PC-3 (cell line): ENCODE data around the gene KCNJ5. TPM values are rescaled to one million over a fixed set of nuclear protein-coding genes. Genes with fewer than 3 reads are reported as not detected.

Source experiments
- ATAC-seq: fragments of 200-7000 bp; cut with Tn5 transposase; 2 replicates; pipeline ENCODE4 v1.9.1; 2020; ENCODE audit warnings: mild to moderate bottlenecking, moderate library complexity
- BruUV-seq: library from RNA; stranded (reverse); fragments of 400-500 nt; replicated peaks from 2 replicates; lab custom pipeline; 2021; lab: Mats Ljungman, UMichigan
- CTCF ChIA-PET: fragments of 300-600 bp; sonication (Branson Sonifier 250); formaldehyde crosslinking; loops from one replicate; lab custom pipeline; 2022; ENCODE audit warnings: antibody characterized with exemption; lab: Charles Lee
- POLR2A ChIA-PET: fragments of 300-600 bp; sonication (Branson Sonifier 250); formaldehyde crosslinking; loops from one replicate; lab custom pipeline; 2022; ENCODE audit warnings: antibody characterized with exemption; ENCODE audit not compliant: unreplicated experiment; lab: Charles Lee
- DNase-seq: peaks from one replicate; pipeline ENCODE4 v3.0.0-alpha.2; 2015
- H2AFZ ChIP-seq: fragments of 300-600 bp; sonication (generic); 2 replicates; pipeline ENCODE4 v1.6.0; 2016; ENCODE audit warnings: antibody characterized with exemption, low read length
- H3F3A ChIP-seq: fragments of 300-600 bp; sonication (generic); one replicate; pipeline ENCODE4 v1.6.0; 2017; ENCODE audit warnings: antibody characterized with exemption, low read length, control low read depth, mild to moderate bottlenecking; ENCODE audit not compliant: unreplicated experiment
- H3K27ac ChIP-seq: fragments of 300-600 bp; sonication (generic); 2 replicates; pipeline ENCODE4 v1.5.1; 2016; ENCODE audit warnings: mild to moderate bottlenecking, low read length
- H3K27me3 ChIP-seq: fragments of 300-600 bp; sonication (generic); 2 replicates; pipeline ENCODE4 v1.6.1; 2016; ENCODE audit warnings: low read length, mixed read lengths
- H3K36me3 ChIP-seq: fragments of 300-600 bp; sonication (generic); 2 replicates; pipeline ENCODE4 v1.6.1; 2016; ENCODE audit warnings: low read depth, mixed run types, low read length, mixed read lengths
- H3K4me1 ChIP-seq: fragments of 300-600 bp; sonication (generic); 2 replicates; pipeline ENCODE4 v1.5.1; 2016; ENCODE audit warnings: low read length; ENCODE audit not compliant: insufficient read depth
- H3K4me2 ChIP-seq: fragments of 300-600 bp; sonication (generic); 2 replicates; pipeline ENCODE4 v1.6.0; 2016; ENCODE audit warnings: low read length
- H3K4me3 ChIP-seq: fragments of 300-600 bp; sonication (generic); 2 replicates; pipeline ENCODE4 v1.5.1; 2016; ENCODE audit warnings: mild to moderate bottlenecking, low read length, mixed read lengths
- H3K79me2 ChIP-seq: fragments of 300-600 bp; sonication (generic); 2 replicates; pipeline ENCODE4 v1.6.1; 2017; ENCODE audit warnings: low read length, mixed read lengths
- H3K9ac ChIP-seq: fragments of 300-600 bp; sonication (generic); 2 replicates; pipeline ENCODE4 v1.6.0; 2016; ENCODE audit warnings: mild to moderate bottlenecking, low read length
- H3K9me2 ChIP-seq: fragments of 300-600 bp; sonication (generic); replicated peaks from 2 replicates; pipeline ENCODE4 v1.6.1; 2016; ENCODE audit warnings: mixed run types, low read length, mixed read lengths
- H3K9me3 ChIP-seq: fragments of 300-600 bp; sonication (generic); 2 replicates; pipeline ENCODE4 v1.6.1; 2016; ENCODE audit warnings: low read length, mixed read lengths
- H4K20me1 ChIP-seq: fragments of 300-600 bp; sonication (generic); 2 replicates; pipeline ENCODE4 v1.6.1; 2016; ENCODE audit warnings: low read length, mixed read lengths
- EZH2 ChIP-seq: fragments of 300-600 bp; sonication (generic); IDR thresholded peaks from one replicate; pipeline ENCODE4 v1.6.1; 2017; ENCODE audit warnings: antibody characterized with exemption, mild to moderate bottlenecking, low read length; ENCODE audit not compliant: unreplicated experiment
- EZH2phosphoT487 ChIP-seq: fragments of 300-600 bp; sonication (generic); IDR thresholded peaks from 2 replicates; pipeline ENCODE4 v1.6.1; 2018; ENCODE audit warnings: mild to moderate bottlenecking, antibody characterized with exemption, low read length, borderline replicate concordance
- intact Hi-C: fragments of 100-400 bp; cut with micrococcal nuclease; formaldehyde crosslinking; loops from 2 replicates; pipeline ENCODE4 v1.9.0; 2023
- total RNA-seq: library from RNA; depleted of rRNA; stranded (reverse); fragments of >200 nt; gene quantifications from 2 replicates; pipeline ENCODE4 v1.2.3, GENCODE V29; 2014
- TF ChIP-seq, protein P1 (sequence below): fragments of 300-600 bp; sonication (generic); conservative IDR thresholded peaks from 2 replicates; pipeline ENCODE4 v1.5.1; 2017; ENCODE audit warnings: antibody characterized with exemption, low read depth, mild to moderate bottlenecking, low read length

KCNJ5 gene
- total RNA-seq, 1 experiment from 2014 or later: not detected

- no TSS peak for BruUV-seq
- peak overlapping the region; percentile 45; the same call in 1 of the 2 replicates for H3K4me3 ChIP-seq
- peak; percentile 93 for DNase-seq
- H2AFZ ChIP-seq: 0 out of 2 replicates have a peak overlapping the region, but pooled peaks have one; percentile 21
- H3K36me3 ChIP-seq: no peaks in the 10 kb centered on the region
- no peaks in the 10 kb centered on the region for H3K9me2 ChIP-seq
- H3K9ac ChIP-seq: no peak overlapping the region
- TF ChIP-seq EZH2: no peak
- no peak for TF ChIP-seq EZH2phosphoT487
- TF ChIP-seq, protein P1, sequence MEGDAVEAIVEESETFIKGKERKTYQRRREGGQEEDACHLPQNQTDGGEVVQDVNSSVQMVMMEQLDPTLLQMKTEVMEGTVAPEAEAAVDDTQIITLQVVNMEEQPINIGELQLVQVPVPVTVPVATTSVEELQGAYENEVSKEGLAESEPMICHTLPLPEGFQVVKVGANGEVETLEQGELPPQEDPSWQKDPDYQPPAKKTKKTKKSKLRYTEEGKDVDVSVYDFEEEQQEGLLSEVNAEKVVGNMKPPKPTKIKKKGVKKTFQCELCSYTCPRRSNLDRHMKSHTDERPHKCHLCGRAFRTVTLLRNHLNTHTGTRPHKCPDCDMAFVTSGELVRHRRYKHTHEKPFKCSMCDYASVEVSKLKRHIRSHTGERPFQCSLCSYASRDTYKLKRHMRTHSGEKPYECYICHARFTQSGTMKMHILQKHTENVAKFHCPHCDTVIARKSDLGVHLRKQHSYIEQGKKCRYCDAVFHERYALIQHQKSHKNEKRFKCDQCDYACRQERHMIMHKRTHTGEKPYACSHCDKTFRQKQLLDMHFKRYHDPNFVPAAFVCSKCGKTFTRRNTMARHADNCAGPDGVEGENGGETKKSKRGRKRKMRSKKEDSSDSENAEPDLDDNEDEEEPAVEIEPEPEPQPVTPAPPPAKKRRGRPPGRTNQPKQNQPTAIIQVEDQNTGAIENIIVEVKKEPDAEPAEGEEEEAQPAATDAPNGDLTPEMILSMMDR: peak; percentile 91
- H3K27me3 ChIP-seq: peaks cover 15% of the 10 kb centered on the region; the same call in 1 of the 2 replicates
- ChIA-PET CTCF (interaction anchor here (0.6 to 3.3 kb wide), 3 partner anchors 17 to 72 kb away, joined by 3 to 41 read pairs (median 6); no protein-coding TSS in a partner anchor), POLR2A (interaction anchor here (0.6 kb wide), 1 partner anchor 73 kb away, joined by 3 read pairs; no protein-coding TSS in a partner anchor)
- no peaks in the 10 kb centered on the region for H4K20me1 ChIP-seq
- no peak overlapping the region for H3K27ac ChIP-seq
- peak overlapping the region; percentile 59 for H3K4me2 ChIP-seq
- H3F3A ChIP-seq: no peaks in the 10 kb centered on the region
- intact Hi-C loops: loop anchor here (1.0 to 10.0 kb wide), 6 partner anchors 21 to 867 kb away; no protein-coding TSS in a partner anchor
- no peaks in the 10 kb centered on the region for H3K9me3 ChIP-seq
- ATAC-seq: peak; percentile 92
- H3K4me1 ChIP-seq: no peaks in the 10 kb centered on the region
- no peaks in the 10 kb centered on the region for H3K79me2 ChIP-seq
Measured at GRCh38 chr11:128884703-128885338, 6.3 kb upstream of the KCNJ5 start.

DNA sequence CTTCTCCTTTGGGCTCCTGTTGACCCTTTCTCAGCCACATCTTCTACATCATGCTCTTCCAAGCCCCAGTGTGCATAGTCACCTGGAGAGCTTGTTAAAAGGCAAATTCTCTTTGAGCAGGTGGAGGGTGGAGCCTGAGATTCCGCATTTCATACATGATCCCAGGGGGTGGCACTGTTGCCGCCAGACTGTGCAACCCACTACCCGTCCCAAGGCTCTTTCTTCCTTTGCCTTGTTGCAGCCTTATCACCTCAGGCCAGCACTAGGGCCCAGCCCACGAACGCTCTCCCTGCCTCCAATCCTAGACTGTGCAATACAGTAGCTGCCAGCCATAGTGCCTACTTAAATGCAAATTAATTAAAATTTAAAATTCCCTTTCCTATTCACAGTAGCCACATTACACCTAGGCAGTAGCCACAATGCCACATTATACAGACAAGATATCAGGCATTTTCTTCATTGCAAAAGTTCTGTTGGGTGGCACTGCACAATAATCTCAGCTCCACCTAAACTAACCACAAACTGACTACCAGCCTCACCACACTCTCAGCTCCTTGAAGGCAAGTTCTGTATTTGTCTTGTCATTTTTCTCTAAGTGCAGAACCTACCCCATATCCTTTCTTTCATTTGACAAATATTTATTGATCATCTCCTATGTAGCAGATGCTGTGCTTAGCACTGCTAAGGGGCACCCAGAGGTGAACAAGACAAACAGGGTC lies 4.6 kb upstream of the KCNJ5 start:
- ChIA-PET CTCF (interaction anchor here (0.9 to 3.3 kb wide), 2 partner anchors 62 to 70 kb away, joined by 5 to 41 read pairs; no protein-coding TSS in a partner anchor), POLR2A (no interaction called here)
- Histone ChIP-seq H2AFZ (no peak overlapping the region), H3F3A (no peaks in the 10 kb centered on the region), H3K9me3 (no peaks in the 10 kb centered on the region), H3K27me3 (peaks cover 13% of the 10 kb centered on the region; the same call in 1 of the 2 replicates), H3K27ac (no peak overlapping the region), H3K9ac (no peak overlapping the region), H3K4me2 (no peak overlapping the region), H3K79me2 (no peaks in the 10 kb centered on the region), H3K4me3 (no peak overlapping the region), H3K4me1 (peaks cover 5% of the 10 kb centered on the region; the same call in 1 of the 2 replicates), H4K20me1 (no peaks in the 10 kb centered on the region), H3K9me2 (no peaks in the 10 kb centered on the region), H3K36me3 (no peaks in the 10 kb centered on the region)
- peak; percentile 55 for ATAC-seq
- TF ChIP-seq, protein P1: peak; percentile 64
- no peak for TF ChIP-seq EZH2phosphoT487
- BruUV-seq: no TSS peak
- peak; percentile 66 for DNase-seq
- intact Hi-C loops: loop anchor here (5.0 to 10.0 kb wide), 3 partner anchors 138 to 866 kb away; no protein-coding TSS in a partner anchor
